HUES48 (cell line): ENCODE results near the gene KCNMA1.

ENCODE experiments used
- H3K27ac ChIP-seq: one replicate; pipeline ENCODE4 v1.7.0; 2013; ENCODE audit warnings: low read depth, low read length, inconsistent platforms
- H3K27me3 ChIP-seq: 2 replicates; pipeline ENCODE4 v1.6.1; 2013; ENCODE audit warnings: mild to moderate bottlenecking, low read length; ENCODE audit not compliant: control insufficient read depth, insufficient read depth
- H3K36me3 ChIP-seq: 2 replicates; pipeline ENCODE4 v1.6.1; 2013; ENCODE audit warnings: low read length; ENCODE audit not compliant: control insufficient read depth, insufficient read depth
- H3K4me1 ChIP-seq: 2 replicates; pipeline ENCODE4 v1.6.1; 2013; ENCODE audit warnings: mild to moderate bottlenecking, low read length; ENCODE audit not compliant: control insufficient read depth, insufficient read depth
- H3K4me3 ChIP-seq: 2 replicates; pipeline ENCODE4 v1.5.1; 2013; ENCODE audit warnings: mild to moderate bottlenecking, low read depth, low read length
- H3K9ac ChIP-seq: 2 replicates; pipeline ENCODE4 v1.6.1; 2013; ENCODE audit warnings: mild to moderate bottlenecking, low read depth, low read length, moderate library complexity
- H3K9me3 ChIP-seq: 2 replicates; pipeline ENCODE4 v1.6.1; 2013; ENCODE audit warnings: low read length; ENCODE audit not compliant: control insufficient read depth, insufficient read depth

KCNMA1 gene

DNA sequence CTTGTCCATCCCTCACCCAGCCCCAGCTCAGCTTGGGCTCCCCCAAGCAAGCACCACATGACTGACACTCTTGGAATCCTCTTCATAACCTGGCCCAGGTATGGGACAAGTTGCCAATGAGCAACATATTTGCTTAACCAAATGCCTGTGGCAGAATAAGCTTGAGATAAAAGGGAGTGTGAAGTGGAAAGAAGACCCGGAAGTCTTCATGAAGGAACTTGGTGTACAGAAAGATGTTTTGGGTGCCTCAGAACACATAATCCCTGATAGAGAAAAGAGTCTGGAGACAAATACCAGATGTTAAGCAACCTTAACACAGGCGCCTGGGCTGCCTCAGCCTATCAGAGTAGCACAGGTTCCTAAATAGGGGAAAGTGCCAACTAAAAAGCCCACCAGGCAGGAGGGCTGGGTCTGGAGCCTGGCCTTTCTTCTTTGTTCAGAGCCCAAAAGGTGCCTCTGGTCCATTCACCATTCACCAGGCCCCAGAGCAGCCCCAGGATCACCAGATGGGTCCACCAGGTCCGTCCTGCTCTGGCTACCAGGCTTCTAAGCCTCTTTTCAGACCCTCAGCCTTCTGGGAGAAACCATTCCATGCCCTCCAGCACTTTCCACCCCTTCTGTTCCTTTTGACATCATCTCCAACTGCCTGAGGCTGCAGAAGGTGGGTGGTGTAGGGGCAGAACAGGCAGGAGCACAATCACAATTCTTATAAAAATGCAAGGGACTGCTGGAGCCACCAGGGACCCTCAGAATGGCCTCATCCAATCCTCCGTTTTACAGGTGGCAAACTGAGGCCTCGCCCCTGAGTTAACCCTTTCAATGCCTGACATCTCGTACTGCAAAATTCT lies 22.6 kb downstream of the KCNMA1 start:
- Histone ChIP-seq H3K4me1 (no peaks in the 10 kb centered on the region), H3K27me3 (no peaks in the 10 kb centered on the region), H3K27ac (no peak overlapping the region), H3K9ac (no peak overlapping the region), H3K36me3 (no peaks in the 10 kb centered on the region), H3K9me3 (no peaks in the 10 kb centered on the region), H3K4me3 (no peak overlapping the region)

DNA sequence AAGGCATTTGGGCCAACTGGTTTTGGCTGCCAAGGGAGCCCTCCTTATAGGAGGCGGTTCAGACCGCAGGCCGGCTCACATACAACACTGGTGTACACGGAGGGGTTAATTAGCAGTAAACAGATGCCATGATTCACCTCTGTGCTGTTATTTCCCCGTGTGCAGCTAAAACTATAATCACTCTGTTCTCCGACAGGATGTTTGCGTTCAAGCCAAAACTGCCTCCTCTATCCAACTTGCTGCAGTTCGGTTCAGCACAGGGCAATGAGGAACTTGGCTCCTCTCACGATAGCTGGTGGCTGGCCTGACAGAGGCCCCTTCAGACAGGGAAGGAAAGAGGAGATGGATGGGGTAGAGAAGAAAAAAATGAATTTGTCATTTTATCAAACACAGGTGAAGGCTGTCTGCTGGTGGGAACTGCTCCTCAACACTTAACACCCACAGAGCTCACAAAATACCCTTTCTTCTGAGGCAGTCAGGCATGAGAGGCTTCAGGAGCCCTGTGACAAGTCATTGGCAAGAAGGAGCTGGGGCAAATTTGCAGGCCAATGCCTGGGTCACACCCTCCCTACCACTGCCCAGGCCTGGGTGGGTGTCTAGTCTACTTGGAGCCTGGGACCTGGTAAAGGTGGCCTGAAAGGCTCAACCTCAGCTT lies 24.0 kb downstream of the KCNMA1 start:
- Histone ChIP-seq H3K9me3 (no peaks in the 10 kb centered on the region), H3K4me3 (no peak overlapping the region), H3K27me3 (no peaks in the 10 kb centered on the region)

DNA sequence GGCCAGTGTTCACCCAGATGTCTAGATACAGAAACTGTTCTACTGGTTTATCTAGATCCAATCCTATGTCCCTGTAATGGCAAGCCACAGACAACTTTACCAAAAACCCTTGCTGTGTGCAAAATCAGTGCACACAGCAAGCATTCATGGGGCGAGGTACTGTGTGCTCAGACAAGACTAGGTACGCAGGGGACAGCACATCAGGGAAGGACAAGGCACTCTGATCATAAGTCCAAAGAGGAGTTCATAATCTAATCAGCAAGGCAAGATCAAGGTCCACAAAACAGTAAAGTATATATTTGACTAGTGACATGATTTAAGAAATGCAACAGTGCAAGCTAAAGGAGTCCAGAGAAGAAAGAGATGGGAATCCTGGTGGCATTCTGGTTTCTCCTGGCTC lies 25.9 kb downstream of the KCNMA1 start:
- Histone ChIP-seq H3K27ac (no peak overlapping the region), H3K27me3 (no peaks in the 10 kb centered on the region), H3K9ac (no peak overlapping the region), H3K4me1 (no peaks in the 10 kb centered on the region), H3K4me3 (no peak overlapping the region), H3K36me3 (no peaks in the 10 kb centered on the region), H3K9me3 (no peaks in the 10 kb centered on the region)

More for the DNA sequence above, 24.0 kb downstream of the KCNMA1 start:
- H3K4me1 ChIP-seq, result no peaks in the 10 kb centered on the region
- H3K27ac ChIP-seq, result no peak overlapping the region
- H3K9ac ChIP-seq, result no peak overlapping the region
- H3K36me3 ChIP-seq, result no peaks in the 10 kb centered on the region

DNA sequence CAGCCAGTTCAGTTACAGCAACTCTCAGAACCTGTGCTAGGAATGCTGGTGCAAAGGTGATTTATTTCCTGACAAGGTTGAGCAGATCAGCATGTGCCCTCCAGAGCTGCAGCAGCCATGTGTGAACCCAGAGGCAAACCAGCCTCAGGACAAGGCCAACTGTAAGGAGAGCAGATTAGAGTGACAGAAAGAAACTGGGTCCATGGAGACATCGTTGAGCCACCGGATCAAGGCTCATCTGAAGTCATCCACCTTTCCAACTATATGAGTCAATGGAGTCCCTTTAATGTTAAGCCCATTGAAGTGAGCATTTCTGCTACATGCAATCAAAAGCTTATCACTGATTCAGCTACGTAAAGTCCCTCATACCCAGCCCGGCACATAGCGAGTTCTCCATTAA lies 26.4 kb downstream of the KCNMA1 start:
- Histone ChIP-seq H3K4me3 (no peak overlapping the region), H3K36me3 (no peaks in the 10 kb centered on the region), H3K27me3 (no peaks in the 10 kb centered on the region), H3K9ac (no peak overlapping the region), H3K9me3 (no peaks in the 10 kb centered on the region), H3K4me1 (no peaks in the 10 kb centered on the region), H3K27ac (no peak overlapping the region)

DNA sequence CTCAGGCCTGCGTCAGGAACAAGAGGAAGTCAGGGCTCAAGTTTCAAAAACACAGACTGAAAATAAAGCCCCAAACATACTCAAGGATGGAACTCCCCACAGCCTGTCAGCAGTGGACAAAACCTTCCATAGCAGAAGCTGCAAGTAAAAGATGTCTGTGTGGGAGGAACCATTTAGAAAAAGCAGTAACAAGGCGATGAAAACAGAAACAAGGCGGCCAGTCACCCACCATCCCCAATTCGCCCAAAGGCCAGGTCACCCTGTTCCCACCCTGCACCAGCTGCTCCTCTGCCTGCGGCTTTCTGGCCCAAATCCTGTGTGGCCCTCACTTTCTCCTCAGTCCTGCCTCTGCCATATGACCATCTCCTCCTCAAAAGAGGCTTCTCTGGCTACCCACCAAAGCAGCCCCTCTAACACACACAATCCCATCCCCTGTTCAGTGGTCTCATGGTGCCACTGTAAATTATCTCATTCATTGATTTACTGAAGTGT lies 27.8 kb downstream of the KCNMA1 start:
- Histone ChIP-seq H3K9me3 (no peaks in the 10 kb centered on the region), H3K27ac (no peak overlapping the region), H3K4me3 (no peak overlapping the region), H3K4me1 (no peaks in the 10 kb centered on the region; the same call in 1 of the 2 replicates), H3K27me3 (no peaks in the 10 kb centered on the region), H3K9ac (no peak overlapping the region), H3K36me3 (no peaks in the 10 kb centered on the region)

DNA sequence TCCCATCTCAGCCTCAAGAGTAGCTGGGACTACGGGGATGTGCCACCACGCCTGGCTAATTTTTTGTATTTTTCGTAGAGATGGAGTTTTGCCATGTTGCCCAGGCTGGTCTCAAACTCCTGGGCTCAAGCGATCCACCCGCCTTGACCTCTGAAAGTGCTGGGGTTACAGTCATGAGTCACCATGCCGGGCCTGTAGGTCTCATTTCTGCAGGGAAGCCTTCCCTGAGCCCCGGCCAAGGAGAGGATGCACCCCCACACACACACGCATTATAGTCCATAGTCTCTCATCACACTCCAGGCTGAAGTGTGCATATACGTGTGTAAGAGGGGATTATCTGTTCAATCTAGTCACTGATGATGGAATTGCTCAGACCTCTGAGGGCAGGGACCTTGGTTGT lies 29.3 kb downstream of the KCNMA1 start:
- Histone ChIP-seq H3K36me3 (no peaks in the 10 kb centered on the region), H3K4me1 (peaks cover 6% of the 10 kb centered on the region), H3K27ac (no peak overlapping the region), H3K9me3 (no peaks in the 10 kb centered on the region), H3K4me3 (no peak overlapping the region), H3K27me3 (no peaks in the 10 kb centered on the region), H3K9ac (no peak overlapping the region)

DNA sequence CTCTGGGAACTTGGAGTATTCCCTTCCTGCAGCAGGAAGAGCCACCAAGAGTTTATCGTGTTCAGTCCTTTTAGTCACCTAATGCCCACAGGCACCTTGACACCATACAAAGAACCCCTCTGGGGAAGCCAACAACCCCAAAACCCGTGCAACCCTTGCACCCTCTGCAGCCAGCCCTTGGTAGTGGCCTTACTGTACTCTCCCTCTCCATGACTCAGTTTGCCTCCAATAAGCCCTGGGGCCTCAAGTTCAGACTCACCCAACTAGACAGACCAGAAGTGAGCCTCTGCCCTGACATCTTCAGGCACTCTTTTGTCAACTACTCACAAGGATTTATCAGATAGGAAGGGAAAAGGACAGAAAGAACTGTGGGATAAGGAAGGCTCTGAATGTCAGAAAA lies 30.9 kb downstream of the KCNMA1 start:
- H3K27ac ChIP-seq, result no peak overlapping the region
- no peak overlapping the region for H3K4me3 ChIP-seq
- peaks cover 11% of the 10 kb centered on the region for H3K4me1 ChIP-seq
- H3K27me3 ChIP-seq, result no peaks in the 10 kb centered on the region
- no peak overlapping the region for H3K9ac ChIP-seq
- H3K36me3 ChIP-seq, result no peaks in the 10 kb centered on the region
- no peaks in the 10 kb centered on the region for H3K9me3 ChIP-seq

DNA sequence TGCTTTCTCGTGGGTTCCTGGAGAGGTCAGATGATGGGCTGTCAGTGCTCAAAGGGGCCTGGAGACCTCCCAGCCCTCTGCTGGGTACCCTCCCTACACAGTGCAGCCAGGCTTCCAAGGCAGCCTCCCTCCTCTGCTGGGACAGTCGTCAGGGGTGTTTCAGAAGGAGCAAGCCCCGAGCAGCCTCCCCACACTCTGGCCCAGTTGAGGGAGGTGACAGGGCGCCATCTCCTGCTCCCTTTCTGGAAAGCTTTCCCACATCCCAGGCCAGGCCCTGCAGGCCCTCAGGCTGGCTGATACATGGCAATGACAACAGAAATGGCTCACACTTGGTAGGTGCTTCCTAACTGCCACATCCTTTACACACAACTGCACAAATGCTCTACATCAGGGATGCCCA lies 32.1 kb downstream of the KCNMA1 start:
- no peak overlapping the region for H3K27ac ChIP-seq
- no peak overlapping the region for H3K4me3 ChIP-seq

DNA sequence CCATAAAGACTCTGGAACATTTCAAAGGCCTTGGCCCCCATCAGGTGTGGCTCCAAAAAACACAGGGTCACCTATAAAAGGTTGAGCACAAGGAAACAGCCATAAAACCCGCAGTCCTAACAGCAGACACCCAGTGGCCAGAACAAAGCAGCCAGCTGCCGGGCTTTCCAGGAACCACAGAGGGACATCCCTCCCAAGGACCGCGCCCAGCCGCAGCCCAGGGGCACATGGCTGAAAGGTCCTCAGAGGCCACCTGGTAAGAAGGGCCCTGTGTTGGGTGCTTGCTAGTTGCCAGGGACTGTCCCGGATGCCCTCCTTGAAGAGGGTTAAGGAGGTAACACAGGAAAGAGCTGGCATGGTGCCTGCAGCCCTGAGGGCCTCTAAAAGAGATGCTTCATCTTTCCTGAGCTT lies 32.7 kb downstream of the KCNMA1 start:
- no peak overlapping the region for H3K9ac ChIP-seq
- H3K4me3 ChIP-seq, result no peak overlapping the region
- no peak overlapping the region for H3K27ac ChIP-seq
- no peaks in the 10 kb centered on the region for H3K9me3 ChIP-seq
- peaks cover 11% of the 10 kb centered on the region for H3K4me1 ChIP-seq
- H3K27me3 ChIP-seq, result no peaks in the 10 kb centered on the region
- no peaks in the 10 kb centered on the region for H3K36me3 ChIP-seq

More for the DNA sequence above, 32.1 kb downstream of the KCNMA1 start:
- no peaks in the 10 kb centered on the region for H3K27me3 ChIP-seq
- no peaks in the 10 kb centered on the region for H3K9me3 ChIP-seq
- H3K9ac ChIP-seq, result no peak overlapping the region
- peaks cover 11% of the 10 kb centered on the region for H3K4me1 ChIP-seq
- no peaks in the 10 kb centered on the region for H3K36me3 ChIP-seq

DNA sequence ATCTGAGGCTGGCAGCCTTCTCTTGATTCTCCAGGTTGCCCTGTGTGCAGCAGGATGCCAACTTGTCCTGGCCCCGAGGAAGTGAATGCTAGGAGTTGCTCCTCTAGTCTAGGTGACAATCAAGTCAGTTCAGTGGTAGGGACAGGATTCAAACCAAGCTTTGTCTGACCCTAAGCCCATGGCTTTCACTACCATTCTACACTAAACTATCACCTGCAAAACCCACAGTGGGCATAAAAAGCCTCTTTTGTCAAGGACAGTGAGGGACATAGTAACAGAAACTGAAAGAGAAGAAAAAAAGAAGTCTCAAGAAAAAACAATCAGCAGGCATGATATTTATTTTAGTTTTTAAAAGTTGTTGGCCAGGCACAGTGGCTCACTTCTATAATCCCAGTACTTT lies 33.5 kb downstream of the KCNMA1 start:
- Histone ChIP-seq H3K36me3 (no peaks in the 10 kb centered on the region), H3K4me1 (peaks cover 11% of the 10 kb centered on the region), H3K4me3 (no peak overlapping the region), H3K27me3 (no peaks in the 10 kb centered on the region), H3K27ac (no peak overlapping the region), H3K9me3 (no peaks in the 10 kb centered on the region), H3K9ac (no peak overlapping the region)

DNA sequence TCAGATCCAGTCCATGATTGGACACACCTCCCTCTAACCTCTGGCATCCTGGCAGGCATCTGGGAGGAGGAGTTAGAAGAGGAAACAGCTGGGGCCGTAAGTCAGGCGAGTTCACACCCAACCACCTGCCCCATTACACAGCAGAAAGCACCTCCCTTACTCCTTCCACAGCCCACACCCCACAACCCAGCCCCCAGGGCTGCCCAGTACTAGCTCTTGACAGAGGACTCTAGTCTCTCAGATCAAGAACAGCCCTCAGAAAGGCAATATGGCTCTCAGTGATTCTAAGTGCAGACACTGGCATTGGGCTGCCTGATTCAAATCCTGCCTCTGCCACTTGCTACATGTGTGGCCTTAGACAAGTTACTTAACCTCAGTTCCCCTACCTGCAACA lies 34.1 kb downstream of the KCNMA1 start:
- no peaks in the 10 kb centered on the region for H3K36me3 ChIP-seq
- H3K9me3 ChIP-seq, result no peaks in the 10 kb centered on the region
- H3K9ac ChIP-seq, result no peak overlapping the region
- no peak overlapping the region for H3K4me3 ChIP-seq
- no peak overlapping the region for H3K27ac ChIP-seq
- H3K27me3 ChIP-seq, result no peaks in the 10 kb centered on the region
- H3K4me1 ChIP-seq, result peaks cover 11% of the 10 kb centered on the region
